Upper lobe of right lung (tissue), 1 donor: ENCODE results near the gene PHKA2. TPM values are rescaled to one million over a fixed set of nuclear protein-coding genes. Genes with fewer than 3 reads are reported as not detected.
"Not testable (repeated sequence)": the region's sequence is repeated elsewhere in the genome, so short reads cannot be mapped to it uniquely, and the experiment has no call there.

Source experiments
- ATAC-seq: fragments of 200-7000 bp; cut with Tn5 transposase; one replicate; pipeline ENCODE4 v1.9.1; 2020; ENCODE audit warnings: mild to moderate bottlenecking, moderate library complexity
- DNase-seq: peaks from one replicate; pipeline ENCODE4 v3.0.0-alpha.2; 2020
- H3K27ac ChIP-seq: fragments of 200-600 bp; one replicate; pipeline ENCODE4 v1.8.0; 2022
- H3K27me3 ChIP-seq: fragments of 200-600 bp; one replicate; pipeline ENCODE4 v1.8.0; 2022; ENCODE audit warnings: mild to moderate bottlenecking
- H3K36me3 ChIP-seq: fragments of 200-600 bp; one replicate; pipeline ENCODE4 v1.8.0; 2022
- H3K4me1 ChIP-seq: fragments of 200-600 bp; one replicate; pipeline ENCODE4 v1.8.0; 2022
- H3K4me3 ChIP-seq: fragments of 200-600 bp; one replicate; pipeline ENCODE4 v1.8.0; 2022; ENCODE audit warnings: mild to moderate bottlenecking
- H3K9me3 ChIP-seq: fragments of 200-600 bp; one replicate; pipeline ENCODE4 v1.8.0; 2022
- CTCF ChIP-seq: fragments of 200-600 bp; IDR thresholded peaks from one replicate; pipeline ENCODE4 v1.8.0; 2022; ENCODE audit warnings: antibody characterized with exemption
- intact Hi-C: fragments of 100-400 bp; cut with DNase I; formaldehyde crosslinking; loops from one replicate; pipeline ENCODE4 v1.11.0; 2022
- total RNA-seq: library from RNA; stranded (reverse); fragmentation: NEBNext Ultra II Directional; extraction: Animal tissue kit (Norgen Biotek cat#: 25700); gene quantifications from one replicate; pipeline ENCODE4 v1.2.1, GENCODE V29; 2021
- donor health status: DM: no; HTN: yes; CAD: no; lungs with severe emphysema.

PHKA2 gene
- total RNA-seq, 1 donor from 2014 or later, result 25.5 TPM

- no peaks in the 10 kb centered on the region for H3K4me1 ChIP-seq
- no peak overlapping the region for H3K4me3 ChIP-seq
- no peaks in the 10 kb centered on the region for H3K27me3 ChIP-seq
- H3K9me3 ChIP-seq, result no peaks in the 10 kb centered on the region
- TF ChIP-seq CTCF, result no peak
- intact Hi-C loops, result no loop called here
- no peak for ATAC-seq
- no peak overlapping the region for H3K27ac ChIP-seq
- no peak for DNase-seq
- H3K36me3 ChIP-seq, result no peaks in the 10 kb centered on the region
Observed at GRCh38 chrX:18856645-18856997, 127.3 kb downstream of the PHKA2 start.

- H3K4me1 ChIP-seq, result no peaks in the 10 kb centered on the region
- H3K9me3 ChIP-seq, result no peaks in the 10 kb centered on the region
- H3K27me3 ChIP-seq, result no peaks in the 10 kb centered on the region
- H3K4me3 ChIP-seq, result no peak overlapping the region
- no peak for TF ChIP-seq CTCF
- H3K27ac ChIP-seq, result no peak overlapping the region
- DNase-seq (no peak), ATAC-seq (no peak)
- H3K36me3 ChIP-seq, result no peaks in the 10 kb centered on the region
- intact Hi-C loops, result no loop called here
Observed at GRCh38 chrX:18855919-18856644, 127.8 kb downstream of the PHKA2 start.

GRCh38 chrX:18847901-18848300, 136.0 kb downstream of the PHKA2 start:
- H3K36me3 ChIP-seq, H3K27me3 ChIP-seq, H3K4me3 ChIP-seq, intact Hi-C loops, DNase-seq, H3K4me1 ChIP-seq, ATAC-seq, H3K9me3 ChIP-seq, H3K27ac ChIP-seq: not testable (repeated sequence)

Other genes starting within 250 kb of the PHKA2 start
- gene ADGRG2, start 138.4 kb upstream of the PHKA2 start, total RNA-seq, result 1.8 TPM